Transverse colon (tissue), 3 donors: ENCODE measurements around the gene NKD2.

Experiments used
- EP300 ChIP-seq: sonication (generic); formaldehyde crosslinking; IDR thresholded peaks from one replicate; pipeline ENCODE4 v1.6.1; 2017; ENCODE audit warnings: antibody characterized with exemption, low read depth
- POLR2A ChIP-seq: fragments of 450-650 bp; IDR thresholded peaks from one replicate; pipeline ENCODE4 v1.6.1; 2016; ENCODE audit warnings: antibody characterized with exemption, mild to moderate bottlenecking, moderate library complexity
- TF ChIP-seq, protein P1 (sequence below), 5 experiments: fragments of 200-600 bp in 3 of 5; fragments of 450-650 bp in 2 of 5; sonication (generic) in 3 of 5; IDR thresholded peaks; 1 replicate in 2 of 5; 2 replicates in 3 of 5; pipeline ENCODE4 v1.5.1; 2016 to 2017; ENCODE audit warnings: antibody characterized with exemption in 5 of 5, inconsistent platforms in 3 of 5, mild to moderate bottlenecking in 2 of 5, moderate library complexity in 1 of 5

DNA sequence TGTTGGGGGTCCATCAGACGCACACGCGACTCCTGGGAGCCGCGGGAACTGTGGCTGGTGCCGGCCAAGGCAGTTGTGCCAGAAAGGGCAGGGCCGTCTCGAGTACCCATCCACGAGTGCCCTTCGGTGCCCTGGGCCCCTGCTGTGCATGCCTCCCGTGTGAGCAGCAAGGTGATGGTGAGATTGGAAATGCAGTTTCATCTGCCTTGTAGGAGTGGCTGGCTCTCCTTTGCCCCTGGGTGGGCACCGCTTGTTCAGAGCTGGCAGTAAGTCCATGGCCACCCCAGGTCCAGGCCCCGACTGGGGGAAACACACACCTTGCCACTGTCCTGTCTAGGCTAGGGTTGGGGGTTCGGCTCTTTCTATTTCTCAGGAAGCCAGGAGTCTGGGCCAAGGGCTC lies 5.7 kb downstream of the NKD2 start:
- TF ChIP-seq, protein P1, sequence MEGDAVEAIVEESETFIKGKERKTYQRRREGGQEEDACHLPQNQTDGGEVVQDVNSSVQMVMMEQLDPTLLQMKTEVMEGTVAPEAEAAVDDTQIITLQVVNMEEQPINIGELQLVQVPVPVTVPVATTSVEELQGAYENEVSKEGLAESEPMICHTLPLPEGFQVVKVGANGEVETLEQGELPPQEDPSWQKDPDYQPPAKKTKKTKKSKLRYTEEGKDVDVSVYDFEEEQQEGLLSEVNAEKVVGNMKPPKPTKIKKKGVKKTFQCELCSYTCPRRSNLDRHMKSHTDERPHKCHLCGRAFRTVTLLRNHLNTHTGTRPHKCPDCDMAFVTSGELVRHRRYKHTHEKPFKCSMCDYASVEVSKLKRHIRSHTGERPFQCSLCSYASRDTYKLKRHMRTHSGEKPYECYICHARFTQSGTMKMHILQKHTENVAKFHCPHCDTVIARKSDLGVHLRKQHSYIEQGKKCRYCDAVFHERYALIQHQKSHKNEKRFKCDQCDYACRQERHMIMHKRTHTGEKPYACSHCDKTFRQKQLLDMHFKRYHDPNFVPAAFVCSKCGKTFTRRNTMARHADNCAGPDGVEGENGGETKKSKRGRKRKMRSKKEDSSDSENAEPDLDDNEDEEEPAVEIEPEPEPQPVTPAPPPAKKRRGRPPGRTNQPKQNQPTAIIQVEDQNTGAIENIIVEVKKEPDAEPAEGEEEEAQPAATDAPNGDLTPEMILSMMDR (IDR thresholded peaks at IDR 0.05): no peak
- TF ChIP-seq POLR2A (no peak), EP300 (no peak)
